ENCODE measurements around the gene NATD1. TPM values are rescaled to one million over a fixed set of nuclear protein-coding genes. Genes with fewer than 3 reads are reported as not detected.

Gene NATD1
- total RNA-seq, 2 donors from 2014 or later, result 8.6 to 19.4 TPM

DNA sequence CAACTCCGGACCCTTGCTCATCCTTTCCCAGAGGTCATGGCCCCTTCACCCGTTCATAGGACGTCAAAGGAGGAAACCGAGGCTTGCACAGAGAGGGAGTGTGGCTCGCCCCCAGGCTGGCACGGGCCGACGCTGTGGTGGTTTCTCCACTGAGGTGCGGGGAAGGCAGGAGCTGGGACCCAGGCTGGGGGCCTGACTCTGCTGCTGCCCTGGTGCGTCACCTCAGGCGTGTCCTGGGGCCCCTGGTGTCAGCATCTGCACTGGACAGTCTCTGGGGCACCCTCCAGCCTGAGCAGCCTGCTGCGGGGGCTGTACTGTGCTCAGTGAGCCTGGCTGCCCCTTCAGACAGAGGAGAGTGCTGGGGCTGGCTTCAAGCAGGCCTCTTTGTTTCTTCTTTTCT lies 38.7 kb upstream of the NATD1 start:
- no peak for ATAC-seq

DNA sequence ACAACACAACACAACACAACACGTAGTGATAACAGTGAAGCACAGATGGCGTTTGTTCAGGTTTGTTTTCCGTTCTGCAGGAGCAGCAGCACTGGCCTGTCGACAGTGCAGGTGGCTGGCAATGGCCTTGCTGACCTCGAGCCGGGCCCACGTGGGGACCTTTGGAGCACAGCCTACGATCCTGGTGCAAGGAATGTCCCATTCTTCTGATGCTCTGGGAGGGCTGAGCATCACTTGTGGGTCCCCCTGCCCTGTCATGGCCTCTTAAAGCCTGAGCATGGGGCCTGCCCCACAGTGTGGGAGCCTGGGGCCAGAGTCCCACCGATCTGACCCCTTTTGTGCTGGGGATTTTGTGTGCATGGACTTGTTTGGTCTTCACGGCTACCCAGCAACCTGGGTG lies 38.1 kb upstream of the NATD1 start:
- DNase-seq (no peak), ATAC-seq (no peak)
- intact Hi-C loops (cut with DNase I), result no loop called here

More for the DNA sequence above, 38.7 kb upstream of the NATD1 start:
- intact Hi-C loops (cut with DNase I), result no loop called here
- no peak for DNase-seq

DNA sequence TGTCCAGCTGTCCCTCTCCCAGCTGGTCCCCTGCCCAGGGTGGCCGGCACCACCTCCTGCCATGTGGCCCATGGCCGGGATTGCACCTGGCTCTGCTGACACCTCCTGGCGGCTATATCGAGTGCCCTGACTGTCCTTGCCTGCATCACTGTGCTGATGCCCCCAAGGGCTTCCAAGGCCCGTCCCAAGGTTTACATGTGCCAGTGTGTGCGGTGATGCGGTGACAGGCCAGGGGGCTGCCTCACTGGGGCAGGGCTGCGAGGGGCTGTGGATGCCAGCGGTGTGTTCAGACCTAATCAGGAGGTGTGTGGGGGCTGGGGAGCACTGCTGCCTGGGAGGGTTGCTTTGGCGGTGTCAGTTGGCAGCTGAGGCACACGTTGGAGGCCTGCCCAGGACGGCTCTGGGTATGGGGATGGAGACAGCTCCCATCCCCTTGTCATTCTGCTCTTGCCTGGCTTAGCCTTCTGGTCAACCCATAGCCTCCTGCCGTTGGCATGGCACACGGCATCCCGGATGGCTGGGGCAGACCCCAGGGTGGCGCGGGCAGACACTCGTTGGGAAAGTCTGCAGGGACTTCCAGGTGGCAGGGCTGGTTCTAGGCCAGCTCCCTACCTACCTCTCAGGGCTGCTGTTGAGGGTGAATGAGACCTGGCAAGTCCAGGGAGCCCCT lies 36.8 kb upstream of the NATD1 start:
- DNase-seq, result peak; percentile 83
- ATAC-seq, result peak; percentile 6 to 31
- intact Hi-C loops (cut with DNase I), result no loop called here

GRCh38 chr17:21289175-21289901 lies 36.1 kb upstream of the NATD1 start:
- no peak for ATAC-seq
- intact Hi-C loops (cut with DNase I), result no loop called here
- DNase-seq, result no peak

GRCh38 chr17:21288571-21289017 lies 35.4 kb upstream of the NATD1 start:
- DNase-seq (no peak), ATAC-seq (no peak)
- intact Hi-C loops (cut with DNase I), result no loop called here

GRCh38 chr17:21287703-21288449 lies 34.7 kb upstream of the NATD1 start:
- intact Hi-C loops (cut with DNase I), result no loop called here
- DNase-seq (peak; percentile 98), ATAC-seq (peak; percentile 56 to 64)

DNA sequence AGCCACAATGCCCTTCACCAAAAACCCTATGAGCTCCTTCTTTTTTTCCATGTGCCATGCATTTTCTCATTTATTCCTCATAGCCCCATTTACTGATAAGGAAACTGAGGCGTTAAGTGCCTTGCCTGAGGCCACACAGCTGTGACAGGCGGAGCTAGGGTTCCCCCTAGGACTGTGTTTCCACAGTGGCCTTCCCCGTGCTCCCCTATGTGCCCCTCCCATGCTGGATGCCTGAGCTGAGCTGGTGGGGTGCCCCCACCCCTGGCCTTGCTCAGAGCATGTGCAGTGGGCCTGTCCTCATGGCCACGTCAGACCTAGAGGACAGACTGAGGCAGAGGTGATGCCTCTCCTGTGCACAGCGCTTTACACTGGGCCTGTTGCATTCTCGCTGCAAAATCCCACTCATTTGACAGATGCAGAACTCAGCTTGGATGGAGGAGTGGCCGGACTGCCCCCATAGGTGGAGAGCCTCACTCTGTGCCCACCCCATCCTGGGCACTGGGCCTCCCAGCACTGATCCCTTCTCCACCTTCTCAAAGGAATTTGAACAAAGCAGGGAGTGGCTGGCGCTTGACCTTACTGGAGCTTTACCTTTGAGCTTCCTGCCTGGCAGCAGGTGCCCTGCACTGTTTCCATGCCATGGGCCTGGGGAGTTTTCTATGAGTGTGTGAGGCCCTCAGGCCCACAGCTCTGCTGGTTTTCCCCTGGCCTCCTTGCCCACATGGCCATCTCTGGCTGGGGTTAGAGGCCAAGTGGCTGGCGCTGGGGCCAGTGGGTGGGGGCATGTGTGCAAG lies 33.9 kb upstream of the NATD1 start:
- ATAC-seq, result no peak
- intact Hi-C loops (cut with DNase I), result no loop called here
- no peak for DNase-seq

DNA sequence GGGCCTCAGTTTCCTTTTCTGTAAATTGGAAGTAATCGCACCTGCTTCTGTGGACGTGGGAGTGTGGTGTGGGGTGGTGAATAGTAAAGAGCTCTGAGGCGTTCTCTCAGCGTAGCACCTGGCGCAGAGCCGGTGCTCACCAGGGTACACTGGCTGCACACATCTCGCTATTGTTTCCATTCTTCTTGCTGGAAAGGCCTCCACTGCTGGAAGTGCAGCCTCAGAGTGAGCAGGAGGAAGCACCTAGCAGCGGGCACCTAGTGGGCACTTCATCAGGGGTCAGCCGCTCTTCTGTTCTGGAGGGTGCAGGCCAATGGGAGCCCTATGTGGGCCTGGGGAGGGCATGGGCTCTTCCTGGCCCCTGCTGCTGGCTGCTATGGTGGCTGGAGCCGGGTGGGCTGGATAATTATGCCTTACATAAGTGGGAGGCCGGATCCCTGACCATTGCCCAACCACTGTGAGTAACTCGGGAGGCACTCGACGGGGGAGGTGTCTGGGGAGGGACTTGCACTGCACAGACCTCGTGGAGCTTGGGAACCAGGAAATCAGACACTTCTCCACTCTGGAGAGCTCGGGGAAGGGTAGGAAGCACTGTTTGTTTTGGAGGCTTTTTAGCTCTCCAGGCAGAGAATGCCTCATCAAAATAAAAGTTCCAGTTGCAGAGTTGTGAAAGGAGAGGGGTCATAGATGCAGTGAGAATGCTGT lies 33.0 kb upstream of the NATD1 start:
- peak; percentile 49 to 61 for ATAC-seq

DNA sequence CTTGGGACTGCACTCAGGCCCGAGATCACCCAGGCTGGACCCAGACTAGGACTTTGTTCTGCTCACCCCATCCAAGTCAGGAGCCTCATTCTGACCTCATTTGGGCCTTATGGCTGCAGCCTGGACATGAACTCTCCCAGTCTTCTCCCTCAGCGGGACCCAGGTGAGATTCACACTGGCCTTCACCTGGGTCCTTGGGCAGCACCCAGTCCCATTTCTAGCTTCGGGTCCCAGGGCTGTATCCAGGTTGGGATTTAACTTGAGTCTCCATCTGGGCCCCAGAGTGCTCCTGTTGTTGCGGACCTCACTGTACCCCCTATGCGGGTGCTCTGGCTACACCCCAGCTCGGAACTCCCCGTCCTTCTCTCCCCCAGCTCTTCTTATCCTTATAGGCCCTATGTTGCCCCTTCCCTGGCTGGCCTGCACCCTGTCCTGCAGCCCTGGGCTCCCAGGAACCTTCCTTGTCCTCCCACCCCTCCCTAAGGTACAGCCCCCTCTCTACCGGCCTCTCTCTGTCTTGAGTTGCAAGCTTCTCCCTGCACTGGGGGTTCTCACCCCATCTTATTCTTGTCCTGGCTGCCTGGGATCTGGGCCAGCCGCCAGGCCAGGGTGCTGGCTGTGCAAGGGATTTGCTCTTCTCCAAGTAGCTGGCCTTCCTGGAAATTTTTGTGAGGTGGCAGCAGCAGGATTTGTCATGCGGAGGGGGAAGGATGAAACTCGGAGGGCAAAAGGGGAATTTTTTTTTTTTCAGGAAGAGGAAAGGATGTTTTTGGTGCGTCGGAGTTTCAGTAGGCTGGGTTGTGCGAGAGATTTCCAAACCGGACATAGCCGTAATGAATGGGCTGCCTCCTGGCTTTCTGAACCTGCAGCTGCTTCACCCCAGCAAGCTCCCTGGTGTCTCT lies 32.2 kb upstream of the NATD1 start:
- intact Hi-C loops (cut with DNase I), result no loop called here
- ATAC-seq (no peak), DNase-seq (no peak)

More for the DNA sequence above, 33.0 kb upstream of the NATD1 start:
- intact Hi-C loops (cut with DNase I), result no loop called here
- DNase-seq, result peak; percentile 95

DNA sequence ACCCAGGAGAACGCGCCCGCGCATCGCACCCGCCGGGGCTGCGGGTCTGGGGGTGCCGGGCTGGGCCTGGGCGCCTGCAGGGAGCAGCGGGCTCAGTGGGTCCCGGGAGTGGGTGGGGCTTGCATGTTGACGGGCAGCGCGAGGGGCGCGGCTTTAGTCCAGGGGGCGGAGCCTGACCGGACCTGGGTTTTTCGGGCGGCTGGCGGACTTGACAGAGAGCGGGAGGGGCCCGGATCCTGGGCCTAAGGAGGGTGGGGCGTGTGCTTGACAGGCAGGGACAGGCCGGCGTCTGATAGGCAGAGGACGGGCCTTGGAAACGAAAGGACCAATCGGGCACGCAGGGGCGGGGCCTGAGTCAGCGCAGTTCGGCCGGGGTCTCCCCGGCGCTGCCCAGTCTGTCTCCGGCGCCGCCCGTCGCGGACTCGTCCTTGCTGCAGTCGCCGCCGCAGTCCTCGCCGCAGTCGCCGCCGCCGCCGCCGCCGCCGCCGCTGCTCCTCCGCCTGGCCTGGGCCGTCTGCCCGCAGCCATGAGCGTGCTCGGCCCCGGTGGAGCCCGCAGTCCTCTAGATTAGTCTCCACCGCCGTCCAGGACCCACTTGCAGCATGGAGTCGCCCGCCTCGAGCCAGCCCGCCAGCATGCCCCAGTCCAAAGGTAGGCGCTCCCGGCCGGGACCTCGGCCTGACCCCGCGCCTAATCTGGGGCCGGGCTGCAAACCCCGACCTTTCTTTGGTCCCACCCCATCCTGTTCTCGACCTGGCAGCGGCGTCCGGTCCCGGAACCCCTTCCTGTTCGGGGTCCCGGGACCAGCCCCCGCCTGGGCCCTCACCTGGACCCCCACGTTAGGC lies 31.3 kb upstream of the NATD1 start, which contains the start of gene MAP2K3:
MAP2K3 (plus strand) TSS at position 393 of the 845 bp plus-strand sequence; CDS start at position 603, 210 bp downstream.
- intact Hi-C loops (cut with DNase I), result no loop called here
- DNase-seq (peak; percentile 99), ATAC-seq (peak; percentile 82 to 83)

DNA sequence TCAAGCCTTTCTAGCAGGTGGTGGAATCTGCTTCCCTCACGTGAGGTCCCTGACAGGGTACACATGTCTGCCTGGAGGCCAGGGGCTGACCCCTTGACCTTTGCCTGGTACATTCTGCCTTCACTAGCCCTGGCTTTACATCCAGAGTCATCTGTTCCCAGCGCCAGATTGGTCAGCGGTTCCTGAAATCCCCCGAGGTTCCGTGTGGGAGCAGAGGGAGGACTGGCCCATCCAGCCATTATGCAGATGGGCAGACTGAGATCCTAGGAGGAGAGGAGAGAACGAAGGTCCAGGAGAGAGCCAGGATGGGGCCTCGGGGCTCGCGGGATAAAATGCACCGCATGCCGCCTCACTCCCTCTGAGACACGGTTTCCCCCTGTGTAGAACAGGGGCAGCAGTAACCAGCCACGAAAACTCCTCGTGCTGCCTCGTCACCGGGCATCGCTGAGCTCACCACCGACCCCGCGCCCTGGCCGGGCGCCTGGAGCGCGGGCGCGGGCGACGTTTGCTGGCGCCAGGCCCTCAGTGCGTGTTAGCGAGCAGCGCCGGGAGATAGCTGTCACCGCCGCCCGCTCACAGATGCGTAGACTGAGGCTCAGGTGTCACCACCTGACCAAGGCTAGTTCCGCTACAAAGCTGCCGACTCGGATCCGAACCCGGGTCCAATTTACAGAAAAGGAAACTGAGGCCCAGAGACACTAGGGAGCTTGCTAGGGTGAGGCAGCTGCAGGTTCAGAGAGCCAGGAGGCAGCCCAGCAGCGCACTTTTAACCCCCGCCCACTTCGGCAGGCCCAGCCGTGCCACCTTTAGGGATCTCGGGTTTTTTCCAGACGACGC lies 30.5 kb upstream of the NATD1 start:
- ATAC-seq, result peak in 1 of 2 donors; percentile 0
- intact Hi-C loops (cut with DNase I), result no loop called here
- peak; percentile 57 for DNase-seq

- no peak for ATAC-seq
- no peak for DNase-seq
- intact Hi-C loops (cut with DNase I), result no loop called here
Measured at GRCh38 chr17:21282850-21283249, 29.6 kb upstream of the NATD1 start.

GRCh38 chr17:21282231-21282630 lies 29.0 kb upstream of the NATD1 start:
- ATAC-seq, result peak in 1 of 2 donors; percentile 2
- DNase-seq, result peak; percentile 52
- intact Hi-C loops (cut with DNase I), result no loop called here

GRCh38 chr17:21280081-21280518 lies 26.9 kb upstream of the NATD1 start:
- peak; percentile 89 for DNase-seq
- intact Hi-C loops (cut with DNase I), result loop anchor here in 1 of 2 donors (2.0 kb wide), 1 partner anchor 169 kb away; no protein-coding TSS in a partner anchor
- peak; percentile 34 to 43 for ATAC-seq

DNA sequence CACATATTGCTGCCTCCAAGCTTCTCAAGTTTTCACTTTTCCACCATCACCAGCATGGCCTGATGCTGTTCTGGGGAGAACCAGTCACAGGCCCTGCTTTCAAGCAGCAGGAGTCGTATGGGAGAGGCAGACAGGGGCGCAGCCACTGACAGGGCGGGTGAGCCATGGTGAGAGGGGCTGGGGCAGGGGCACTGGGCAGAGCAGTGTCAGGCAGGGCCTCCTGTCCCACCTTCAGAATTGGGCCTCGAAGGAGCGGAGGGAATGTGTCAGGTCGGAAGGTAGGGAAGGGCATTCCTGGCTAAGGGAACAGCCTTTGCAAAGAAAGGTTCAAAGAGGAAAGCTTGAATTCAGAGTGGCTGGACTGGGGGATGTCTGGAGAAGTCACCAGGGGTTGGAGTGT lies 26.4 kb upstream of the NATD1 start:
- DNase-seq (no peak), ATAC-seq (no peak)
- intact Hi-C loops (cut with DNase I), result loop anchor here in 1 of 2 donors (5.0 kb wide), 2 partner anchors 152 to 233 kb away; partner anchors contain the start of gene DHRS7B

All from left cardiac atrium (tissue), 4 donors.